ENCODE results near the gene PIK3R6. TPM values are rescaled to one million over a fixed set of nuclear protein-coding genes. Genes with fewer than 3 reads are reported as not detected.

The PIK3R6 gene
- total RNA-seq, 1 experiment from 2014 or later: not detected

- Mint-ChIP-seq H3K9me3 (peaks cover 0 to 1% of the 10 kb centered on the region in 2 experiments; a peak in 2 of 5 replicates), H3K36me3 (ENCODE audit: insufficient read depth in 1 of 3, low read depth in 3 of 3) (no peaks in the 10 kb centered on the region), H3K4me1 (peaks cover 11 to 23% of the 10 kb centered on the region in 2 experiments), H3K27me3 (ENCODE audit: low read depth) (peaks cover 7% of the 10 kb centered on the region), H3K27ac (no peak overlapping the region), H3K4me3 (no peak overlapping the region)
- Histone ChIP-seq H3K9me3 (ENCODE audit: control insufficient read depth, low read depth, low read length) (no peaks in the 10 kb centered on the region), H3K14ac (ENCODE audit: insufficient read depth, low read length) (no peak overlapping the region), H3K27me3 (ENCODE audit: insufficient read depth, low read length) (no peaks in the 10 kb centered on the region), H3K79me2 (ENCODE audit: insufficient read depth, low read length) (no peaks in the 10 kb centered on the region), H3K56ac (ENCODE audit: insufficient read length, low read depth, low read length) (no peak overlapping the region), H2BK20ac (ENCODE audit: low read depth, low read length, poor library complexity, severe bottlenecking) (no peak overlapping the region), H4K20me1 (ENCODE audit: control insufficient read depth, insufficient read depth, insufficient read length) (no peaks in the 10 kb centered on the region), H2BK15ac (ENCODE audit: low read depth, low read length) (no peak overlapping the region), H2AK5ac (ENCODE audit: insufficient read length, low read length) (no peak overlapping the region), H2AFZ (ENCODE audit: low read length) (no peak overlapping the region), H3K4me1 (ENCODE audit: insufficient read depth, low read length) (no peaks in the 10 kb centered on the region), H2BK12ac (ENCODE audit: insufficient read length, low read depth, low read length) (no peak overlapping the region), H3K79me1 (ENCODE audit: insufficient read depth, low read depth, low read length, poor library complexity, severe bottlenecking) (no peaks in the 10 kb centered on the region), H3K4me2 (ENCODE audit: insufficient read depth, insufficient read length, low read length) (no peak overlapping the region), H3K23ac (ENCODE audit: insufficient read length, low read depth, low read length) (no peak overlapping the region), H3T11ph (ENCODE audit: low read length) (no peak overlapping the region), H3K23me2 (ENCODE audit: insufficient read length, low read depth, low read length, poor library complexity, severe bottlenecking) (peaks cover 2% of the 10 kb centered on the region), H3K27ac (ENCODE audit: insufficient read length, low read depth, low read length) (no peak overlapping the region), H4K5ac (ENCODE audit: insufficient read length, low read depth, low read length) (no peak overlapping the region), H2BK5ac (ENCODE audit: insufficient read length, low read length) (no peak overlapping the region), H4K91ac (ENCODE audit: insufficient read length, low read depth, low read length) (no peak overlapping the region), H3K18ac (ENCODE audit: insufficient read length, low read depth, low read length) (no peak overlapping the region), H3K9ac (ENCODE audit: extremely low read depth, insufficient read length, low read length) (no peak overlapping the region), H3K4ac (ENCODE audit: low read depth, low read length) (no peak overlapping the region), H4K8ac (replicated peaks; ENCODE audit: insufficient read length, low read depth, low read length) (no peak overlapping the region), H2BK120ac (ENCODE audit: low read depth, low read length, poor library complexity, severe bottlenecking) (no peak overlapping the region)
- TF ChIP-seq CTCF (conservative IDR thresholded peaks at IDR 0.05): no peak
- no CpG with 5 or more reads among the region's 4 CpGs for WGBS (ENCODE audit: extremely low coverage, insufficient read length, low lambda C conversion rate)
- no peak for DNase-seq
These were observed 25.6 kb downstream of the PIK3R6 start for GRCh38 chr17:8841844-8842243.
